ENCODE data around the gene ASPSCR1.
"Not testable (repeated sequence)": the region's sequence is repeated elsewhere in the genome, so short reads cannot be mapped to it uniquely, and the experiment has no call there.

The ASPSCR1 gene

GRCh38 chr17:82025401-82026107 lies 48.1 kb downstream of the ASPSCR1 start:
- DNase-seq = no peak

DNA sequence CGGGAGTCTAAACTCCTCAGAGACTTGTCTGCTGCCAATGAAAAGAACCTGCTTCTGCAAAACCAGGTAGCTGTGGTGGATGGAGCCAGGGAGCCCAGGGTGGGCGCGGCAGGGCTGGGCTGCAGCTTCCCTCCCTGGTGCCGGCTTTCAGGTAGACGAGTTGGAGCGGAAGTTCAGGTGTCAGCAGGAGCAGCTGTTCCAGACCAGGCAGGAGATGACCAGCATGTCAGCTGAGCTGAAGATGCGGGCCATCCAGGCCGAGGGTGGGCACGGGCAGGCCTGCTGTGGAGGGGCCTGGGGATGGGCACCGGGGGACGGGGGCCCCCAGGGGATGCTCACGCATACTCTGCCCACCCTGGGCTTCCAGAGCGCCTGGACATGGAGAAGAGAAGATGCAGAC lies 50.8 kb downstream of the ASPSCR1 start:
- no peak for DNase-seq

GRCh38 chr17:82028966-82029365 lies 51.5 kb downstream of the ASPSCR1 start:
- DNase-seq = no peak

DNA sequence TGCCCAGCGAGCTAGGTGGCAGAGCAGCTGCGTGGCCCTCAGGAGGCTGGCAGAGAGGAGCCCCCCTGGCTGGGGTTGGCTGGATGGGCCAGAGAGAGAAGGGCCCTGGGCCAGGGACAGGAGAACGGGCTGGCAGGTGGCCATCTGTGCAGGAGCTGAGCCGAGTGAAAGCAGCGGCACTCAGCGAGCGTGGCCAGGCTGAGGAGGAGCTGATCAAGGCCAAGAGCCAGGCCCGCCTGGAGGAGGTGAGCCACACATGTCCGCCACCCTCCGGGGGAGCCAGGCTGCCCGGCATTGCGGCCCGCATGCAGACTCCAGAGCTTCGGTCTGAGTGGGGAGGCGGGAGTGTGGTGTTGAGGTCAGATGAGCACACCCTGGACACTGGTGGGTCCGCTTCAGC lies 52.0 kb downstream of the ASPSCR1 start:
- no peak for DNase-seq

DNA sequence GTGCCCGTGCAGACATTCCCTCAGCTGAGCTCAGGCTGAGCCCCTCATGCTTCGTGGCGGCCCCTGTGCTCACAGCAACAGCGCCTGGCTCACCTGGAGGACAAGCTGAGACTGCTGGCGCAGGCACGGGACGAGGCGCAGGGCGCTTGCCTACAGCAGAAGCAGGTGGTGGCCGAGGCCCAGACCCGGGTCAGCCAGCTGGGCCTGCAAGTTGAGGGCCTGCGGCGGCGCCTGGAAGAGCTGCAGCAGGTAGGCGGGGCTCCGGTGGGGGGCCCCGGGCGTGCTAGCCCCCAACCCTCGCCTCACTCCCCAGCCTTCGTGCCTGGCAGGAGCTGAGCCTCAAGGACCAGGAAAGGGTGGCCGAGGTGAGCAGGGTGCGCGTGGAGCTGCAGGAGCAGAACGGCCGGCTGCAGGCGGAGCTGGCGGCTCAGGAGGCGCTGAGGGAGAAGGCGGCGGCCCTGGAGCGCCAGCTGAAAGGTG lies 52.6 kb downstream of the ASPSCR1 start:
- no peak for DNase-seq

DNA sequence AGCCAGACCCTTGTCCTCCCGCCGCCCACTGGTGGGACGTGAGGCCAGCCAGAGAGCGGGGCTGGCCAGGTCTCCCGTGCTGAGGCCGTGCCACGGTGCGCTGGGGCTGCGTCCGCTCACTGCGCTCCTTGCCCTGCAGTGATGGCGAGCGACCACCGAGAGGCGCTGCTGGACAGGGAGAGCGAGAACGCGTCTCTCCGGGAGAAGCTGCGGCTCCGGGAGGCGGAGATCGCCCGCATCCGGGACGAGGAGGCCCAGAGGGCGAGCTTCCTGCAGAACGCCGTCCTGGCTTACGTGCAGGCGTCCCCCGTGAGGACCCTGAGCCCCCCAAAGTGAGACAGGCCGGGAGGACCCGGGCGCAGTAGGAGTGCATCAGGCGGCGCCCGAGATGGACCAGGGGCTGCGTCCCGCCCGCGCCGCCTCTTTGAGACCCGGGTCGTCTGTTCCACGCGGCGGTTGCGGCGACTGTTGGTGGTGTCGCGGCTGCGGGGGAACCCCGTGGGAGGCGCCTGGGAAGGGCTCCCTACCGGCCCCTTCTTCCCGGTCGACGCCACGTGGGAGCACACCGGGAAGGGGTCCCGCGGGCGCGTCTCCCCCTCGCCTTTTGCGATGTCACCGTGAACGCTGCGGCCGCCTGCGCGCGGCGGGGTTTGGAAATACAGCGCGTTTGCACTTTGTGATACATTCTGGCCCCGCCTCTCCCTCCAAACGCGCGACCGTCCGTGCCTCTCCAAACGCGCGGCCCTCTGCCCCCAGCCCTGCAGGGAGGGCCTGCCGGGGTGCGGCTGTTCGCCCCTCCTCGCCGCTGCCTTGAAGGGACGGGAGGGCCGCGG lies 53.3 kb downstream of the ASPSCR1 start:
- DNase-seq = peak; percentile 52

- no peak for DNase-seq
Observed at GRCh38 chr17:82031303-82031884, 54.0 kb downstream of the ASPSCR1 start, which contains the start of gene RAC3. RAC3 (plus strand) TSS chr17:82031678; CDS start chr17:82031762, 84 bp downstream.

GRCh38 chr17:82031885-82032627 lies 54.6 kb downstream of the ASPSCR1 start:
- DNase-seq = no peak

GRCh38 chr17:82033359-82034085 lies 56.1 kb downstream of the ASPSCR1 start:
- no peak for DNase-seq

DNA sequence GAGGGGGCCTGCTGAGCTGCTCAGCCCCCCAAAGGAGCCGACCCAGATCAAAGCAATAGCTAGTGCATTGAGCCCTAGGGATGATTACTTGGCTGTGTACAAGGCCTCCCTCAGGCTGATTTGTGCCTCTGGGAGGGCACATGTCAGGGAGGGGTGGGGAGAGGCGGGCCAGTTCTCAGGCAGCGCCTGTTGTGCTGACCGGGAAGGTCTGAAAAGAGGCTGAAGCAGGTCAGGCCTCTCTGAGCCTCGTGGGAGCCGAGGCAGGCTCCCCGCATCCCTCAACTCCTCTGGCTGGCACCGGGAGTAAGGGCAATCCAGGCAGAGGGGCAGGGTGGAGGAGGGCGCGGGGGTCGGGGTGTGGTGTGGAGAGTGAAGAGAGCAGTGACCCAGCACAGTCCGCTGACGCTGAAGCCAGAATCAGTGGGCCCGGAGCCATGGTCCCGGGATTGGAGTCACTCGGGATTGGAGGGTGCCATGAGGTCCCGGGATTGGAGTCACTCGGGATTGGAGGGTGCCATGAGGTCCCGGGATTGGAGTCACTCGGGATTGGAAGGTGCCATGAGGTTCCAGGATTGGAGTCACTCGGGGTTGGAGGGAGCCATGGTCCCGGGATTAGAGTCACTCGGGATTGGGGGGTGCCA lies 57.1 kb downstream of the ASPSCR1 start:
- no peak for DNase-seq

DNA sequence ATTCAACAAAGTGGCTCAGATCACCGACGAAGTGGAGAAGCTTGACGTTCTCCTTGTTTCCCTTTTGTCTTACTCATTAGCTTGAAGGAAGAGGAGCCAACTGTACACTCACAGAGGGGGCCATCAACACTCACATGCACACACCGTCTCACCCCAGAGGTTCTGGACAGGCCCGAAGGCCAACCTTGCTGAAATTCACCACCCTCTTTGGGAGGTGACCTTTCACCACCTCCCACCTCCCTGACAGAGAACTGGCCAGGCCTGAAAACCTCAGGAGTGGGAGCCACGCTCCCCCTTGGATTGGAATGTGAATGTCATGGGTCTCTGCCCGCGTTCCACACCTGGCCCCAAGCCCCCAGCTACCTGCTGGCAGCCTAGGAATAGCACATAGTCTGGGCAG lies 58.1 kb downstream of the ASPSCR1 start:
- no peak for DNase-seq

GRCh38 chr17:82035956-82036633 lies 58.7 kb downstream of the ASPSCR1 start:
- no peak for DNase-seq

DNA sequence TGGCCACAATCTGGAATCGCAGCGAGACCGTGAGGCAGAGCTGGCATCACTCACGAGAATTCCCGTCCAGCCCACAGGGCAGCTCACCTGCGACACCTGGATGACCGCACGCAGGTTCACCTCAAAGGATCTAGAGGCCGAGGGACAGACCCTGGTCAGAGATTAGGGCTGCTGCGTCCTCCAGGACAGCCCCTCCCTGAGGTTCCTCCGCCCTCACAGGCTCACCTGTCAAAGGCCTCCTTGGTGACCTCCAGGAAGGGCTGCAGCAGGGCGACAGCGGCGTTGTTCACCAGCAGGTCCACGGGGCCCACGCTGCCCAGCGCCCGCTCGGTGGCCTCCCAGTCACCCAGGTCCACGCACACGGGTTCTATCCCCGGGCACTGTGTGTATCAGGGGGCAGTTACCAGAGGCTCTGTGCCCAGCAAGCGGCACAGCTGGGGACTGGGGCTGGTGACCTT lies 59.2 kb downstream of the ASPSCR1 start:
- no peak for DNase-seq

DNA sequence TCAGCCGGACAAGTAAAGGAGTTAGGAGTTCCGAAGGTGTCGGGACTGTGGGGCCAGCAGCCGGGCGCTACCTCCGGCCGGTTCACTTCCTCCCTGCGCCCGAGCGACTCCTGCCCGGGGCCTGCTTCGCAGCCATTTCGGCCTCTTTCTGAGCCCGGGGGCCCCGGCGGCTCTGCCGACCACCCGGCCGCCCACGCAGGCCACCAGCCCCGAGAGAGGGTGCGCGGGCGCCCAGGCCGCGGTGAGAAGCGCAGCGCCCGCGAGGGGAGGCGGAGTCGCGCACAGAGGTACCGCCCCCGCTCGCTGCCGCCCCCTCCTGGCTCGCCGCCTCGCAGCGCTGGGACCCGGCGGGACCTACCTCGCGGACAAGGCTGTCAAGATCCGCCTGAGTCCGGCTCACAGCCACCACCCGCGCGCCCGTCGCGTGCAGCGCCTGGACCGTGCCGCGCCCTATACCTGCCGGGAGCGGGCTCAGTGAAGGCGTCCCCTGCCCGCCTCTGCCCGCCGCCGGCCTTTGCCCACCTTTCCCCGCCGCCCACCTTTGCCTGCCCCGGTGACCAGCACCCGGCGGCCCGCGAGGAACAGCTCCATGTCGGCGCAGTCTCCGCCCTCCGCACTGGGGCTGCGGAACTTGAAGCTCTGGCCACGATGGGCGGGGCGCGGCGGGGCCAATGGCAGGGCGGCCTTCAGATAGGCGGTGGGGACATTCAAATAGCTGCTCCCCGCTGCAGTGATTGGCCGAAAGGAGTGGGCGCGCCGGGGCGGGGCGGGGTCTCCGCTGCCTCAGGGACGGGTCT lies 59.9 kb downstream of the ASPSCR1 start, which contains the start of gene DCXR:
Gene DCXR (minus strand): TSS at position 606 of the 797 bp plus-strand sequence. CDS start 15 bp downstream, at position 591.
- DNase-seq = peak; percentile 82

DNA sequence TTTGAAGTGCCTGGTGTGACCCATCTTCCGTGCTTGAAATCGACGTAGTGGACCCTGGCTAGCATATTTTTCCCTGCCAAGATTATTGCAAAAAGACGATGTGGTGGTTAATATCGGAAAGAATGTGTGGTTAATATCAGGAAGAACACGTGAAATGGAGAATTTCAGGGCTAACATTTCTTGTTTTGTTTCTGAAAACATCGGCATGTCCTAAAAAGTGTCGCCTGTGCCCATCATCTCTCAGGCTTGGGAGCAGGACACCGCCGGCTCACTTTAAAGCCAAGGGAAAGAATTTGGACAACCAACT lies 60.4 kb downstream of the ASPSCR1 start:
- no peak for DNase-seq

GRCh38 chr17:82038796-82039409 lies 61.5 kb downstream of the ASPSCR1 start:
- DNase-seq = not testable (repeated sequence)

DNA sequence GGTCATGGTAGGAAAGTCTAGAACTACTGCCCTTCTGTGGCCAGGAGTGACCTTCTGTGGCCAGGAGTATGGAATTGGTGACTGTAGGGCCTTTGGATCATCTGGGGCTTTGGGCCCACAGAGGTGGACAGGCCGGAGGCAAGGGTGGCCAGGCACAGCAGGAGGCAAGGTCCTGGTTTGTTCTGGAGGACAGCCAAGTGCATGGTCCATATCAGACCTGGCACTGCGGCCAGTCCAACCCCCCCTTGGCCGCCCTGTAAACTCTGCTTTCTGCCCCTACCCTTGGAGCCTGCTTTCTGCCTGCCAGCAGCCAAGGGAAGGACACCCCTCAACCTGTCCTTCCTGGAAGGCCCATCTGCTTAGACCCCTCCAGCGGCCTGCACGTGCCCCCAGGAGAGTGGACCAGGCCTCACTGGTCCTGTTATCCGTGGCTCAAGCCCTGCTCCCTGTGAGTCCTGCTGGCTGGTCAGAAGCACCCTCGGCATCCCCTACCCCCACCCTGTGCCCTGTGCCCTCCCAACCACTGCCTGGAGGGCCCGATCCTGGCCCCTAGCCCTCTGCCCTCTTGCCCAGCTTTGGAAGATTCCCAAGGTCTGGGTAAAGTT lies 62.4 kb downstream of the ASPSCR1 start:
- no peak for DNase-seq

GRCh38 chr17:82041144-82041814 lies 63.9 kb downstream of the ASPSCR1 start:
- no peak for DNase-seq

DNA sequence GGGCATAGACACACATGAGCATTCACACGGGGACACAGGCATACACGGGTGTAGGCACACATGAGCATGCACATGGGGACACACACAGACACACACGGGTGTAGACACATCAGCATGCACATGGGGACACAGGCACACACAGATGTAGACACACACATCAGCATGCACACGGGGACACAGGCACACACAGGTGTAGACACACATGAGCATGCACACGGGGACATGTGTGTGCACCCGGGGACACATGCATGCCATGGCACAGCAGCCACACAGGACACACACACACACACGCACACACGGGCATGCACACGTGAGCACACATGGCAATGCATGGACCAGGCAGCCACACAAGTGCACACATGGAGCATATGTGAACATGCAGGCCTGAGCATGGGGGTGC lies 65.2 kb downstream of the ASPSCR1 start:
- no peak for DNase-seq

Measured in NCI-H2107 (cell line).